Endothelial cell of umbilical vein (primary cell): ENCODE data around the gene CIDEA. TPM values are rescaled to one million over a fixed set of nuclear protein-coding genes. Genes with fewer than 3 reads are reported as not detected.
A peak's percentile ranks its signal among the peaks of the same experiment; 100 is the strongest.

Source experiments
- BruUV-seq: library from RNA; stranded (reverse); fragments of 400-500 nt; replicated peaks from 2 replicates; lab custom pipeline; 2021; lab: Mats Ljungman, UMichigan
- CTCF ChIA-PET: fragments of 300-600, 350-600 bp; sonication (Branson Sonifier 250); formaldehyde crosslinking; loops from one replicate; lab custom pipeline; 2021; ENCODE audit warnings: antibody characterized with exemption, inconsistent platforms; lab: Charles Lee
- POLR2A ChIA-PET: fragments of 300-600, 350-600 bp; sonication (Branson Sonifier 250); formaldehyde crosslinking; loops from one replicate; lab custom pipeline; 2021; ENCODE audit warnings: antibody characterized with exemption, inconsistent platforms; lab: Charles Lee
- DNase-seq: peaks from one replicate; pipeline ENCODE4 v3.0.0-alpha.2; 2011; ENCODE audit warnings: low read depth, low spot score
- FAIRE-seq: peaks from 2 replicates; lab custom pipeline; 2011; peaks lifted over from hg19 to GRCh38; lab: Jason Lieb, UNC
- H2AFZ ChIP-seq: 2 replicates; pipeline ENCODE4 v1.6.0; 2012; ENCODE audit warnings: low read depth, low read length, control low read depth, inconsistent platforms
- H3K27ac ChIP-seq: 2 replicates; pipeline ENCODE4 v1.5.1; 2011; ENCODE audit warnings: low read depth, mild to moderate bottlenecking, control low read depth, low read length, moderate library complexity; ENCODE audit not compliant: insufficient read depth
- H3K27me3 ChIP-seq, 2 experiments: 2 replicates each; pipeline versions ENCODE4 v1.6.0 to v1.6.1; 2011; ENCODE audit warnings: low read length in 2 of 2, mixed read lengths in 1 of 2; ENCODE audit not compliant: control insufficient read depth in 2 of 2, insufficient read depth in 2 of 2
- H3K36me3 ChIP-seq, 2 experiments: 2 replicates in 1 of 2; 3 replicates in 1 of 2; pipeline ENCODE4 v1.5.1; 2011; ENCODE audit warnings: low read length in 2 of 2, mild to moderate bottlenecking in 1 of 2, moderate library complexity in 1 of 2; ENCODE audit not compliant: control insufficient read depth in 2 of 2, insufficient read depth in 2 of 2; ENCODE audit errors: extremely low read depth in 1 of 2
- H3K4me1 ChIP-seq: 3 replicates; pipeline ENCODE4 v1.5.1; 2011; ENCODE audit warnings: mild to moderate bottlenecking, low read length; ENCODE audit not compliant: control insufficient read depth, insufficient read depth; ENCODE audit errors: extremely low read depth
- H3K4me2 ChIP-seq: 2 replicates; pipeline ENCODE4 v1.6.1; 2011; ENCODE audit warnings: low read length, control low read depth, mixed read lengths; ENCODE audit not compliant: insufficient read depth
- H3K4me3 ChIP-seq, 3 experiments: fragments of 200-600 bp in 1 of 3; sonication (generic), shearing (Covaris generic) in 1 of 3; replicated peaks in 1 of 3; 2 replicates each; pipeline ENCODE4 v1.5.1; 2011 to 2016; ENCODE audit warnings: control low read depth in 3 of 3, low read length in 3 of 3, mild to moderate bottlenecking in 2 of 3, inconsistent platforms in 1 of 3, low read depth in 1 of 3, moderate library complexity in 1 of 3; ENCODE audit not compliant: insufficient read depth in 1 of 3
- H3K79me2 ChIP-seq: 2 replicates; pipeline ENCODE4 v1.6.0; 2012; ENCODE audit warnings: low read length, inconsistent platforms; ENCODE audit not compliant: control insufficient read depth, insufficient read depth
- H3K9ac ChIP-seq: replicated peaks from 2 replicates; pipeline ENCODE3; 2011; ENCODE audit warnings: low read length, control low read depth; ENCODE audit not compliant: insufficient read depth; ENCODE audit errors: extremely low read depth
- H3K9me1 ChIP-seq: replicated peaks from 3 replicates; pipeline ENCODE4 v1.6.0; 2011; ENCODE audit warnings: mild to moderate bottlenecking, low read length; ENCODE audit not compliant: control insufficient read depth, insufficient read depth; ENCODE audit errors: extremely low read depth
- H3K9me3 ChIP-seq: replicated peaks from 2 replicates; pipeline ENCODE4 v1.5.1; 2012; ENCODE audit warnings: low read length, inconsistent platforms; ENCODE audit not compliant: control insufficient read depth, insufficient read depth
- H4K20me1 ChIP-seq: replicated peaks from 2 replicates; pipeline ENCODE3; 2011; ENCODE audit warnings: mild to moderate bottlenecking, low read length; ENCODE audit not compliant: control insufficient read depth, insufficient read depth; ENCODE audit errors: extremely low read depth
- EZH2 ChIP-seq: IDR thresholded peaks from 2 replicates; pipeline ENCODE4 v1.6.1; 2012; ENCODE audit warnings: borderline replicate concordance, low read depth, mild to moderate bottlenecking, moderate library complexity, low read length, inconsistent platforms; ENCODE audit not compliant: severe bottlenecking
- FOS ChIP-seq: IDR thresholded peaks from 2 replicates; pipeline ENCODE4 v1.6.1; 2011; ENCODE audit warnings: mild to moderate bottlenecking, low read length, moderate library complexity, borderline replicate concordance; ENCODE audit not compliant: insufficient read depth
- GATA2 ChIP-seq: IDR thresholded peaks from 2 replicates; pipeline ENCODE4 v1.7.0; 2011; ENCODE audit warnings: low read depth, mild to moderate bottlenecking, moderate library complexity, mixed read lengths, low read length; ENCODE audit not compliant: insufficient read length, insufficient read depth
- JUN ChIP-seq: IDR thresholded peaks from 2 replicates; pipeline ENCODE4 v1.6.1; 2011; ENCODE audit warnings: borderline replicate concordance, low read depth; ENCODE audit not compliant: insufficient read length, insufficient read depth
- MYC ChIP-seq: IDR thresholded peaks from one replicate; pipeline ENCODE4 v1.6.1; 2011; ENCODE audit warnings: mild to moderate bottlenecking, low read depth, low read length
- POLR2A ChIP-seq: IDR thresholded peaks from 2 replicates; pipeline ENCODE4 v1.6.1; 2012; ENCODE audit warnings: low read depth, mild to moderate bottlenecking, control low read depth, low read length
- POLR2AphosphoS5 ChIP-seq: IDR thresholded peaks from 2 replicates; pipeline ENCODE4 v1.6.1; 2012; ENCODE audit warnings: low read depth, mild to moderate bottlenecking, control low read depth, low read length, moderate library complexity; ENCODE audit not compliant: insufficient read depth
- dilution Hi-C: fragments of 300-500 bp; cut with MboI; formaldehyde crosslinking; loops from one replicate; pipeline ENCODE4 v1.15.0; 2019; ENCODE audit warnings: low sequenced_read_pairs; ENCODE audit not compliant: extremely low pct_ligation_motif_present
- intact Hi-C: fragments of 100-400 bp; cut with micrococcal nuclease; formaldehyde crosslinking; loops from one replicate; pipeline ENCODE4 v1.10.0; 2022
- polyA plus RNA-seq, 4 experiments: library from polyadenylated mRNA; depleted of rRNA in 3 of 4; stranded (reverse) in 3 of 4; unstranded in 1 of 4; fragments of >200 nt; gene quantifications; 2 replicates each; pipeline versions ENCODE4 v1.2.1 to v1.2.3, GENCODE V29; 2011 to 2012; ENCODE audit warnings: missing spikeins in 1 of 4
- total RNA-seq: library from RNA; stranded (reverse); gene quantifications from 2 replicates; pipeline ENCODE4 v1.2.3, GENCODE V29; 2021
- TF ChIP-seq, protein P1 (sequence below): IDR thresholded peaks from 2 replicates; pipeline ENCODE4 v1.6.1; 2011; ENCODE audit not compliant: insufficient read depth, insufficient read length
- TF ChIP-seq, protein P2 (sequence below), 2 donors: IDR thresholded peaks; 1 replicate in 1 of 2; 2 replicates in 1 of 2; pipeline ENCODE4 v1.5.1; 2011; ENCODE audit warnings: low read length in 2 of 2, mild to moderate bottlenecking in 2 of 2, moderate library complexity in 2 of 2, control low read depth in 1 of 2, inconsistent platforms in 1 of 2, low read depth in 1 of 2; ENCODE audit not compliant: insufficient read depth in 1 of 2; ENCODE audit errors: extremely low read depth in 1 of 2

The CIDEA gene
- total and polyA plus RNA-seq, 2 donors (not counting 3 experiments of a cell fraction or from before 2014, with no cell fraction given), result 0.42 TPM; not detected in 1

DNA sequence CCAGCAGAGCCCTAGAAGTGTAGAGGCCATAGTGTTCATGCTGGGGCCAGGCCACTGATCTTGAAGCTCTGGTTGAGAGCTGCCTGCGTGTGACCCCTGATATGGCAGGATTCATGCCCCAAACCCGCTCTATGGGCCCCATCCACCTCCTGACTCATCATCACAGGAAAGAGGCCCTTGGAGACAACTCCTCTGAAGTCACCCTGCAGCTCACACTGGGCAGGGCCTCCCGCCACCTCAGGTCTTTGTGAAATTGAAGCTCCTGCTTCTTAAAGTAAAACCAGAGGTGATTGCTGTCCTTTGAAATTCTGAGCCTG, 41.9 kb downstream of the CIDEA start:
- CTCF ChIA-PET, result interaction anchor here (1.3 to 3.9 kb wide), 8 partner anchors 9 to 32 kb away, joined by 4 to 36 read pairs (median 14); partner anchors contain the start of gene TUBB6
- peaks cover 14% of the 10 kb centered on the region for H3K4me1 ChIP-seq
- intact Hi-C loops, result loop anchor here (1.0 kb wide), 2 partner anchors 11 to 17 kb away; no protein-coding TSS in a partner anchor
- no peaks in the 10 kb centered on the region for H3K79me2 ChIP-seq
- FAIRE-seq, result peak; percentile 40
- peak overlapping the region; percentile 85 for H3K27ac ChIP-seq
- H3K4me2 ChIP-seq, result peak overlapping the region; percentile 7
- no TSS peak for BruUV-seq
- DNase-seq, result no peak
- peak overlapping the region; percentile 4 for H3K9ac ChIP-seq
- no peak overlapping the region for H3K4me3 ChIP-seq
- dilution Hi-C loops, result no loop called here
- no peaks in the 10 kb centered on the region for H3K36me3 ChIP-seq
- TF ChIP-seq POLR2AphosphoS5 (no peak), MYC (no peak), EZH2 (no peak), POLR2A (peak; percentile 42), FOS (peak; percentile 14), GATA2 (no peak), JUN (no peak)
- TF ChIP-seq, protein P1, sequence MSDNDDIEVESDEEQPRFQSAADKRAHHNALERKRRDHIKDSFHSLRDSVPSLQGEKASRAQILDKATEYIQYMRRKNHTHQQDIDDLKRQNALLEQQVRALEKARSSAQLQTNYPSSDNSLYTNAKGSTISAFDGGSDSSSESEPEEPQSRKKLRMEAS, result no peak
- TF ChIP-seq, protein P2, sequence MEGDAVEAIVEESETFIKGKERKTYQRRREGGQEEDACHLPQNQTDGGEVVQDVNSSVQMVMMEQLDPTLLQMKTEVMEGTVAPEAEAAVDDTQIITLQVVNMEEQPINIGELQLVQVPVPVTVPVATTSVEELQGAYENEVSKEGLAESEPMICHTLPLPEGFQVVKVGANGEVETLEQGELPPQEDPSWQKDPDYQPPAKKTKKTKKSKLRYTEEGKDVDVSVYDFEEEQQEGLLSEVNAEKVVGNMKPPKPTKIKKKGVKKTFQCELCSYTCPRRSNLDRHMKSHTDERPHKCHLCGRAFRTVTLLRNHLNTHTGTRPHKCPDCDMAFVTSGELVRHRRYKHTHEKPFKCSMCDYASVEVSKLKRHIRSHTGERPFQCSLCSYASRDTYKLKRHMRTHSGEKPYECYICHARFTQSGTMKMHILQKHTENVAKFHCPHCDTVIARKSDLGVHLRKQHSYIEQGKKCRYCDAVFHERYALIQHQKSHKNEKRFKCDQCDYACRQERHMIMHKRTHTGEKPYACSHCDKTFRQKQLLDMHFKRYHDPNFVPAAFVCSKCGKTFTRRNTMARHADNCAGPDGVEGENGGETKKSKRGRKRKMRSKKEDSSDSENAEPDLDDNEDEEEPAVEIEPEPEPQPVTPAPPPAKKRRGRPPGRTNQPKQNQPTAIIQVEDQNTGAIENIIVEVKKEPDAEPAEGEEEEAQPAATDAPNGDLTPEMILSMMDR (IDR thresholded peaks at IDR 0.05; ENCODE audit: extremely low read depth in 1 of 2, insufficient read depth in 1 of 2, low read depth in 1 of 2, low read length in 2 of 2), result no peak
- H3K27me3 ChIP-seq, result no peaks in the 10 kb centered on the region
- H3K9me3 ChIP-seq, result no peaks in the 10 kb centered on the region
- H3K9me1 ChIP-seq, result no peaks in the 10 kb centered on the region
- no peaks in the 10 kb centered on the region for H4K20me1 ChIP-seq
- POLR2A ChIA-PET, result interaction anchor here (0.9 to 2.4 kb wide), 6 partner anchors 10 to 18 kb away, joined by 3 to 17 read pairs (median 6); partner anchors contain the start of gene TUBB6
- peak overlapping the region; percentile 9 for H2AFZ ChIP-seq
